H9 (cell line): ENCODE measurements around the gene BACH1. TPM values are rescaled to one million over a fixed set of nuclear protein-coding genes. Genes with fewer than 3 reads are reported as not detected.

Experiments used
- DNase-seq: peaks from one replicate; pipeline ENCODE4 v3.0.0-alpha.2; 2017
- H2AFZ ChIP-seq: one replicate; pipeline ENCODE4 v1.6.1; 2013; ENCODE audit warnings: mild to moderate bottlenecking, low read length, control low read depth, moderate library complexity
- H2AK5ac ChIP-seq: 2 replicates; pipeline ENCODE4 v1.6.1; 2013; ENCODE audit warnings: low read length, control low read depth, mixed read lengths; ENCODE audit not compliant: insufficient read length
- H2BK120ac ChIP-seq: one replicate; pipeline ENCODE4 v1.6.1; 2013; ENCODE audit warnings: low read depth, mild to moderate bottlenecking, low read length, control low read depth, inconsistent platforms; ENCODE audit not compliant: poor library complexity, severe bottlenecking
- H2BK12ac ChIP-seq: 2 replicates; pipeline ENCODE4 v1.6.1; 2013; ENCODE audit warnings: low read length, control low read depth, mixed read lengths, low read depth; ENCODE audit not compliant: insufficient read length
- H2BK15ac ChIP-seq: 2 replicates; pipeline ENCODE4 v1.6.1; 2013; ENCODE audit warnings: low read depth, low read length, control low read depth
- H2BK20ac ChIP-seq: one replicate; pipeline ENCODE4 v1.6.1; 2013; ENCODE audit warnings: low read depth, mild to moderate bottlenecking, low read length, control low read depth, inconsistent platforms; ENCODE audit not compliant: poor library complexity, severe bottlenecking
- H2BK5ac ChIP-seq: 2 replicates; pipeline ENCODE4 v1.6.1; 2013; ENCODE audit warnings: low read length, control low read depth, mixed read lengths; ENCODE audit not compliant: insufficient read length
- H3K14ac ChIP-seq: 2 replicates; pipeline ENCODE4 v1.6.1; 2013; ENCODE audit warnings: low read length, control low read depth; ENCODE audit not compliant: insufficient read depth
- H3K18ac ChIP-seq: 2 replicates; pipeline ENCODE4 v1.6.1; 2013; ENCODE audit warnings: low read depth, mild to moderate bottlenecking, mixed read lengths, low read length, control low read depth; ENCODE audit not compliant: insufficient read length
- H3K23ac ChIP-seq: 2 replicates; pipeline ENCODE4 v1.6.1; 2013; ENCODE audit warnings: low read length, control low read depth, mixed read lengths, low read depth; ENCODE audit not compliant: insufficient read length
- H3K23me2 ChIP-seq: 2 replicates; pipeline ENCODE4 v1.6.1; 2013; ENCODE audit warnings: low read depth, mild to moderate bottlenecking, mixed read lengths, low read length, control low read depth; ENCODE audit not compliant: insufficient read length, poor library complexity, severe bottlenecking
- H3K27ac ChIP-seq: 2 replicates; pipeline ENCODE4 v1.5.1; 2013; ENCODE audit warnings: low read length, control low read depth, mixed read lengths, low read depth; ENCODE audit not compliant: insufficient read length
- H3K27me3 ChIP-seq: 2 replicates; pipeline ENCODE4 v1.6.1; 2013; ENCODE audit warnings: low read length, control low read depth, inconsistent platforms; ENCODE audit not compliant: insufficient read depth
- H3K4ac ChIP-seq: 2 replicates; pipeline ENCODE4 v1.6.1; 2013; ENCODE audit warnings: low read depth, mild to moderate bottlenecking, control low read depth, inconsistent platforms, low read length, moderate library complexity
- H3K4me1 ChIP-seq: 2 replicates; pipeline ENCODE4 v1.6.1; 2013; ENCODE audit warnings: low read length, control low read depth, inconsistent platforms; ENCODE audit not compliant: insufficient read depth
- H3K4me2 ChIP-seq: 2 replicates; pipeline ENCODE4 v1.6.1; 2013; ENCODE audit warnings: low read length, control low read depth, mixed read lengths; ENCODE audit not compliant: insufficient read length, insufficient read depth
- H3K56ac ChIP-seq: 2 replicates; pipeline ENCODE4 v1.6.1; 2013; ENCODE audit warnings: low read depth, mild to moderate bottlenecking, mixed read lengths, low read length, control low read depth; ENCODE audit not compliant: insufficient read length
- H3K79me1 ChIP-seq: 2 replicates; pipeline ENCODE4 v1.6.1; 2013; ENCODE audit warnings: low read depth, mild to moderate bottlenecking, moderate library complexity, low read length, control low read depth, inconsistent platforms; ENCODE audit not compliant: insufficient read depth, poor library complexity, severe bottlenecking
- H3K79me2 ChIP-seq: 2 replicates; pipeline ENCODE4 v1.6.1; 2013; ENCODE audit warnings: low read length, control low read depth, inconsistent platforms; ENCODE audit not compliant: insufficient read depth
- H3K9ac ChIP-seq: 2 replicates; pipeline ENCODE4 v1.6.1; 2013; ENCODE audit warnings: low read length, control low read depth, mixed read lengths; ENCODE audit not compliant: insufficient read length; ENCODE audit errors: extremely low read depth
- H3K9me3 ChIP-seq: one replicate; pipeline ENCODE4 v1.6.1; 2013; ENCODE audit warnings: low read depth, low read length, inconsistent platforms; ENCODE audit not compliant: control insufficient read depth
- H3T11ph ChIP-seq: one replicate; pipeline ENCODE4 v1.6.1; 2013; ENCODE audit warnings: mild to moderate bottlenecking, low read length, control low read depth, inconsistent platforms
- H4K20me1 ChIP-seq: one replicate; pipeline ENCODE4 v1.6.1; 2013; ENCODE audit not compliant: control insufficient read depth, insufficient read length, insufficient read depth
- H4K5ac ChIP-seq: 2 replicates; pipeline ENCODE4 v1.6.1; 2013; ENCODE audit warnings: low read depth, mild to moderate bottlenecking, mixed read lengths, low read length, control low read depth; ENCODE audit not compliant: insufficient read length
- H4K8ac ChIP-seq: replicated peaks from 2 replicates; pipeline ENCODE4 v1.6.1; 2013; ENCODE audit warnings: low read length, control low read depth, mixed read lengths, low read depth; ENCODE audit not compliant: insufficient read length
- H4K91ac ChIP-seq: 2 replicates; pipeline ENCODE4 v1.6.1; 2013; ENCODE audit warnings: low read depth, mild to moderate bottlenecking, moderate library complexity, mixed read lengths, low read length, control low read depth; ENCODE audit not compliant: insufficient read length
- H3K27ac Mint-ChIP-seq, 3 experiments: 2 replicates in 2 of 3; 3 replicates in 1 of 3; pipeline ENCODE4 v1.8.0; 2020 to 2021; ENCODE audit warnings: mixed read lengths in 3 of 3, mild to moderate bottlenecking in 1 of 3, moderate library complexity in 1 of 3
- H3K27me3 Mint-ChIP-seq: 2 replicates; pipeline ENCODE4 v1.8.0; 2021; ENCODE audit warnings: low read depth, mild to moderate bottlenecking, moderate library complexity, mixed read lengths
- H3K36me3 Mint-ChIP-seq, 3 experiments: 2 replicates in 2 of 3; 3 replicates in 1 of 3; pipeline ENCODE4 v1.8.0; 2020 to 2021; ENCODE audit warnings: low read depth in 3 of 3, mixed read lengths in 3 of 3; ENCODE audit not compliant: insufficient read depth in 1 of 3
- H3K4me1 Mint-ChIP-seq, 2 experiments: 2 replicates each; pipeline ENCODE4 v1.8.0; 2020; ENCODE audit warnings: mixed read lengths in 2 of 2
- H3K4me3 Mint-ChIP-seq, 2 experiments: 2 replicates in 1 of 2; 3 replicates in 1 of 2; pipeline ENCODE4 v1.8.0; 2020 to 2021; ENCODE audit warnings: mild to moderate bottlenecking in 2 of 2, mixed read lengths in 2 of 2, moderate library complexity in 1 of 2
- H3K9me3 Mint-ChIP-seq, 2 experiments: 2 replicates in 1 of 2; 3 replicates in 1 of 2; pipeline ENCODE4 v1.8.0; 2020; ENCODE audit warnings: mild to moderate bottlenecking in 2 of 2, mixed read lengths in 2 of 2, moderate library complexity in 1 of 2
- CTCF ChIP-seq: fragments of 200-600 bp; sonication (generic); conservative IDR thresholded peaks from 3 replicates; pipeline ENCODE4 v1.8.0; 2021; ENCODE audit warnings: antibody characterized with exemption, mild to moderate bottlenecking
- WGBS: extraction: QIAGEN DNeasy Blood & Tissue Kit; methylation state at CpG from one replicate; pipeline ENCODE4 v1.1.7; 2013; ENCODE audit warnings: missing lambda C conversion rate, low lambda C conversion rate, mixed read lengths; ENCODE audit not compliant: insufficient read length; ENCODE audit errors: extremely low coverage; 5-methylcytosine and 5-hydroxymethylcytosine counted together
- total RNA-seq: library from RNA; stranded (reverse); gene quantifications from 2 replicates; pipeline ENCODE4 v1.2.1, GENCODE V29; 2021

BACH1 gene
- total RNA-seq, 1 experiment from 2014 or later, result 42.4 TPM

GRCh38 chr21:29365661-29366265 lies 67.0 kb downstream of the BACH1 start:
- Mint-ChIP-seq H3K9me3 (0 out of 5 replicates have a peak, but pooled peaks cover 0 to 1% of the 10 kb centered on the region in 2 experiments), H3K27ac (peak overlapping the region in 1 of 3 experiments; percentile 2; a peak in 1 of 7 replicates), H3K36me3 (peaks cover 5 to 11% (median 9%) of the 10 kb centered on the region in 3 experiments; a peak in 6 of 7 replicates), H3K4me1 (no peaks in the 10 kb centered on the region), H3K4me3 (no peak overlapping the region), H3K27me3 (no peaks in the 10 kb centered on the region)
- no peak overlapping the region for H2AFZ ChIP-seq
- H2BK120ac ChIP-seq, result no peak overlapping the region
- no peak overlapping the region for H3K27ac ChIP-seq
- no peak overlapping the region for H2BK20ac ChIP-seq
- H3K9ac ChIP-seq, result no peak overlapping the region
- H3K4ac ChIP-seq, result no peak overlapping the region
- no peak overlapping the region for H3T11ph ChIP-seq
- no peak overlapping the region for H2BK15ac ChIP-seq
- H4K91ac ChIP-seq, result no peak overlapping the region
- H2AK5ac ChIP-seq, result no peak overlapping the region
- no peak for DNase-seq
- no peak overlapping the region for H4K8ac ChIP-seq
- no peaks in the 10 kb centered on the region for H3K23me2 ChIP-seq
- no peak overlapping the region for H3K18ac ChIP-seq
- no peaks in the 10 kb centered on the region for H3K79me2 ChIP-seq
- no peaks in the 10 kb centered on the region for H3K9me3 ChIP-seq
- no peak overlapping the region for H3K23ac ChIP-seq
- no peaks in the 10 kb centered on the region for H4K20me1 ChIP-seq
- no peak overlapping the region for H4K5ac ChIP-seq
- WGBS, result no CpG with 5 or more reads among the region's 8 CpGs
- H3K56ac ChIP-seq, result no peak overlapping the region
- no peaks in the 10 kb centered on the region for H3K4me1 ChIP-seq
- H2BK5ac ChIP-seq, result no peak overlapping the region
- H2BK12ac ChIP-seq, result no peak overlapping the region
- H3K14ac ChIP-seq, result no peak overlapping the region
- no peak overlapping the region for H3K4me2 ChIP-seq
- TF ChIP-seq CTCF, result no peak
- no peaks in the 10 kb centered on the region for H3K27me3 ChIP-seq
- no peaks in the 10 kb centered on the region for H3K79me1 ChIP-seq
